Trophoblast cell (in vitro differentiated cells and primary cell): Measurements from ENCODE around the gene IGFL3.

Experiments
- DNase-seq, 2 donors: peaks; one replicate each; pipeline ENCODE4 v3.0.0-alpha.2; 2016
- H2AFZ ChIP-seq: 2 replicates; pipeline ENCODE4 v1.6.1; 2013; ENCODE audit warnings: low read length, moderate library complexity, mild to moderate bottlenecking; ENCODE audit not compliant: insufficient read depth, poor library complexity
- H2AK5ac ChIP-seq: 2 replicates; pipeline ENCODE4 v1.6.1; 2013; ENCODE audit warnings: mild to moderate bottlenecking, low read length
- H2BK120ac ChIP-seq: 2 replicates; pipeline ENCODE4 v1.6.1; 2013; ENCODE audit warnings: low read length, mild to moderate bottlenecking, moderate library complexity; ENCODE audit not compliant: insufficient read depth, poor library complexity
- H2BK12ac ChIP-seq: 2 replicates; pipeline ENCODE4 v1.6.1; 2013; ENCODE audit warnings: mild to moderate bottlenecking, low read length, moderate library complexity
- H2BK5ac ChIP-seq: 2 replicates; pipeline ENCODE4 v1.6.1; 2013; ENCODE audit warnings: low read length, low read depth, moderate library complexity, mild to moderate bottlenecking; ENCODE audit not compliant: poor library complexity
- H3K14ac ChIP-seq: 2 replicates; pipeline ENCODE4 v1.6.1; 2013; ENCODE audit warnings: mild to moderate bottlenecking, low read length
- H3K18ac ChIP-seq: 2 replicates; pipeline ENCODE4 v1.6.1; 2013; ENCODE audit warnings: mild to moderate bottlenecking, low read length
- H3K23ac ChIP-seq: 2 replicates; pipeline ENCODE4 v1.6.1; 2013; ENCODE audit warnings: low read length
- H3K27ac ChIP-seq: 2 replicates; pipeline ENCODE4 v1.5.1; 2013; ENCODE audit warnings: low read depth, mild to moderate bottlenecking, inconsistent platforms, low read length, moderate library complexity
- H3K27me3 ChIP-seq: 2 replicates; pipeline ENCODE4 v1.6.1; 2013; ENCODE audit warnings: inconsistent platforms, mild to moderate bottlenecking, low read length, moderate library complexity; ENCODE audit not compliant: insufficient read depth
- H3K36me3 ChIP-seq, 2 experiments: 1 replicate in 1 of 2; 2 replicates in 1 of 2; pipeline ENCODE4 v1.6.1; 2013; ENCODE audit warnings: low read length in 2 of 2, mild to moderate bottlenecking in 2 of 2, moderate library complexity in 1 of 2; ENCODE audit not compliant: insufficient read depth in 2 of 2, control insufficient read depth in 1 of 2
- H3K4ac ChIP-seq: 2 replicates; pipeline ENCODE4 v1.6.1; 2013; ENCODE audit warnings: low read depth, mild to moderate bottlenecking, low read length, moderate library complexity
- H3K4me1 ChIP-seq, 2 experiments: 1 replicate in 1 of 2; 2 replicates in 1 of 2; pipeline ENCODE4 v1.6.1; 2013; ENCODE audit warnings: low read length in 2 of 2, mild to moderate bottlenecking in 2 of 2, moderate library complexity in 1 of 2; ENCODE audit not compliant: insufficient read depth in 2 of 2, control insufficient read depth in 1 of 2
- H3K4me2 ChIP-seq: 2 replicates; pipeline ENCODE4 v1.6.1; 2013; ENCODE audit warnings: inconsistent platforms, mild to moderate bottlenecking, low read length, moderate library complexity
- H3K4me3 ChIP-seq: 2 replicates; pipeline ENCODE4 v1.5.1; 2013; ENCODE audit warnings: mild to moderate bottlenecking, low read depth, low read length, inconsistent platforms
- H3K79me1 ChIP-seq: one replicate; pipeline ENCODE4 v1.6.1; 2013; ENCODE audit warnings: low read length
- H3K79me2 ChIP-seq: 2 replicates; pipeline ENCODE4 v1.6.1; 2013; ENCODE audit warnings: low read length, mild to moderate bottlenecking; ENCODE audit not compliant: control insufficient read depth, insufficient read depth, poor library complexity
- H3K9ac ChIP-seq: 2 replicates; pipeline ENCODE4 v1.6.1; 2013; ENCODE audit warnings: mild to moderate bottlenecking, low read length
- H3K9me3 ChIP-seq: 2 replicates; pipeline ENCODE4 v1.6.1; 2013; ENCODE audit warnings: low read depth, mild to moderate bottlenecking, control low read depth, inconsistent platforms, low read length; ENCODE audit not compliant: insufficient read depth
- H4K12ac ChIP-seq: 2 replicates; pipeline ENCODE4 v1.6.1; 2013; ENCODE audit warnings: low read depth, mild to moderate bottlenecking, low read length, moderate library complexity
- H4K8ac ChIP-seq: 2 replicates; pipeline ENCODE4 v1.6.1; 2013; ENCODE audit warnings: low read depth, mild to moderate bottlenecking, low read length, moderate library complexity
- H4K91ac ChIP-seq: one replicate; pipeline ENCODE4 v1.6.1; 2013; ENCODE audit warnings: low read depth, mild to moderate bottlenecking, low read length, moderate library complexity
- WGBS: extraction: QIAGEN DNeasy Blood & Tissue Kit; methylation state at CpG from one replicate; pipeline ENCODE4 v1.1.7; 2013; ENCODE audit warnings: missing lambda C conversion rate; ENCODE audit not compliant: insufficient read length, insufficient coverage; ENCODE audit errors: extremely low coverage; 5-methylcytosine and 5-hydroxymethylcytosine counted together

The IGFL3 gene

DNA sequence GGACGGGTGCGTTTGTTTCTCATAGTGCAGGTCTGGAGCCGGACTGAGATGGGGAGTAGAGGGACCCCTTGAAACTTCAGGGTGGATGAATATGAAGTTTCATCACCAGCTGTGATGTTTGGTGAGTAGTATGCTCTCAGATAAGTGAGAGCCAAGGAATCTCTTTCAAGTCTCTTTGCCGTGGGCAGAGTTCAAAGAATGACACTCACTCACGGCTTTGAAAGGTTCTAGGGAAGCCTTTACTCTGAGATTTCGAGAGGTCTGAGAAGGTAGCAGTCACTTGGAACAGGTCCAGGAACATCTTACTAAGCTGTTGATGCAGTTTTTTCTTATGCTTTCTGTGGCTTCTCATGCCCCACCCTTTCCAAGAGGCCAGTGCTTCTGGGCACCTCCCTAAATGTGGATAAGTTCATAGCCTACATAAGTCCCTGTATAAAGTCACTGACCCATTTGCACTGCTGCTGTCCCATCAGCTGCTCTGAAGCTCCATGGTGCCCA, 23.4 kb upstream of the IGFL3 start, which contains the start of gene IGFL2:
Gene IGFL2 (plus strand): TSS at position 448 of the 498 bp plus-strand sequence. CDS start 41 bp downstream, at position 489.
- Histone ChIP-seq H3K79me2 (no peaks in the 10 kb centered on the region), H3K18ac (no peak within 1 kb of the TSS), H2BK5ac (peak within 1 kb of the TSS; percentile 15), H3K4me1 (peaks cover 2 to 3% of the 10 kb centered on the region in 2 experiments), H4K91ac (no peak within 1 kb of the TSS), H3K14ac (peak within 1 kb of the TSS; percentile 34), H3K4me2 (no peak within 1 kb of the TSS), H3K79me1 (peaks cover 2% of the 10 kb centered on the region), H3K27me3 (no peaks in the 10 kb centered on the region), H3K9me3 (peaks cover 2% of the 10 kb centered on the region), H3K9ac (no peak within 1 kb of the TSS), H3K4ac (no peak within 1 kb of the TSS), H4K12ac (no peak within 1 kb of the TSS), H3K4me3 (no peak within 1 kb of the TSS), H2AK5ac (peak within 1 kb of the TSS; percentile 59), H4K8ac (no peak within 1 kb of the TSS), H2BK120ac (no peak within 1 kb of the TSS), H2BK12ac (peak within 1 kb of the TSS; percentile 61), H2AFZ (no peak within 1 kb of the TSS), H3K27ac (no peak within 1 kb of the TSS), H3K23ac (no peak within 1 kb of the TSS), H3K36me3 (no peaks in the 10 kb centered on the region)
- WGBS, result no CpG with 5 or more reads among the region's 6 CpGs
- peak; percentile 72 to 88 for DNase-seq

DNA sequence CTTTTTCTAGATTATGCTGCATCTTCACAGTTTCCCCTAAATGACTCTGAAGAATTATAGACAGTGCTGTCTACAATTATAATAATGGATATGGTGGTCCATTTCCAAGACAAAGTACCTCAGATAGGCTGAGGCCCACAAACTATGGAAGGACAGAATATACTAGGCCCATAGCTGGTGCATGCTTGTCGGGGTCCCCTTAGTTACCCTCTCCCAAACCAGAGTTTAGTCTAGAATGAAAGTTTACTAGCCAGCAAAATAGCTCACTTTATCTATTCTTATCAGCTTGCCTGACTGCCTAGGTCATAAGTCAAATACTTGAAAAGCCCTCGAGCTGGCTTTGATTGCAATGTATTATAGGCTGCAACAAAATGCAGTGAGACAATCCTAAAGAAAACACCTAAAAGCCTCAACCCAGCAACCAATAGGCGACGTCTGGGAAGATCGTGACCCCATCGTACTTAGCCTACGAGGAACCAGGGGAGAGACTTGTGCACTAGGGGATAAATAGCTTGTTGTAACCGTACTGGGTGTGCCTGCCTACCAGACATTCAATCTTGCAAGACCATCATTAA, 22.8 kb upstream of the IGFL3 start:
- Histone ChIP-seq H2BK12ac (no peak overlapping the region), H3K36me3 (no peaks in the 10 kb centered on the region), H3K9me3 (peaks cover 2% of the 10 kb centered on the region), H4K8ac (no peak overlapping the region), H3K4me3 (no peak overlapping the region), H3K79me2 (no peaks in the 10 kb centered on the region), H2BK120ac (no peak overlapping the region), H3K27ac (no peak overlapping the region), H2AK5ac (no peak overlapping the region), H3K4me1 (peaks cover 2 to 3% of the 10 kb centered on the region in 2 experiments), H3K27me3 (no peaks in the 10 kb centered on the region), H3K9ac (no peak overlapping the region), H2AFZ (no peak overlapping the region), H3K23ac (no peak overlapping the region), H3K18ac (no peak overlapping the region), H3K14ac (no peak overlapping the region), H4K91ac (no peak overlapping the region), H4K12ac (no peak overlapping the region), H2BK5ac (no peak overlapping the region), H3K4ac (no peak overlapping the region), H3K79me1 (peaks cover 2% of the 10 kb centered on the region), H3K4me2 (no peak overlapping the region)
- no CpG with 5 or more reads among the region's 8 CpGs for WGBS
- peak; percentile 56 to 80 for DNase-seq

DNA sequence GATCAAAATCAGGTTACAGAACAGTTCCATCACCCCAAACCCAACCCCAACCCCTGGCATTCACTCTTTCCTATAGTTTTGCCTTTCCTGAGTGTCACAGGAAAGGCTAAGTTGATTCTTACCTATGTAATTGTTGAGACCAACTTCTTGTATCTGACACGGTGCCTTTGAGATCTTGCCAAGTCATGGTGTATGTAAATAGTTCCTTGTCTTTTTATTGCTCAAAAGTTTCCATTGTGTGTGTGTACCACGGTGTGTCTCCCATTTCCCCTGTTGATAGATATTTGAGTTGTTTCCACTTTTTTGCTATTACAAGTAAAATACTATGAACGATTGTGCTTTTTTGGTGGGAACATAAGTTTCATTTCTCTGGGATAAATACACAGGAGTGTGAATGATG, 20.3 kb upstream of the IGFL3 start:
- Histone ChIP-seq H3K27ac (no peak overlapping the region), H3K4me3 (no peak overlapping the region), H3K27me3 (no peaks in the 10 kb centered on the region), H2AFZ (no peak overlapping the region), H2BK5ac (no peak overlapping the region), H3K14ac (no peak overlapping the region), H3K36me3 (no peaks in the 10 kb centered on the region), H3K23ac (no peak overlapping the region), H2BK12ac (no peak overlapping the region), H3K79me1 (peaks cover 3% of the 10 kb centered on the region), H2BK120ac (no peak overlapping the region), H3K4ac (no peak overlapping the region), H3K79me2 (no peaks in the 10 kb centered on the region), H3K18ac (no peak overlapping the region), H2AK5ac (no peak overlapping the region), H4K12ac (no peak overlapping the region), H3K4me1 (peaks cover 2 to 3% of the 10 kb centered on the region in 2 experiments), H3K9ac (no peak overlapping the region), H3K4me2 (no peak overlapping the region), H4K91ac (no peak overlapping the region), H3K9me3 (no peaks in the 10 kb centered on the region), H4K8ac (no peak overlapping the region)
- no CpG with 5 or more reads among the region's 3 CpGs for WGBS
- DNase-seq, result no peak

DNA sequence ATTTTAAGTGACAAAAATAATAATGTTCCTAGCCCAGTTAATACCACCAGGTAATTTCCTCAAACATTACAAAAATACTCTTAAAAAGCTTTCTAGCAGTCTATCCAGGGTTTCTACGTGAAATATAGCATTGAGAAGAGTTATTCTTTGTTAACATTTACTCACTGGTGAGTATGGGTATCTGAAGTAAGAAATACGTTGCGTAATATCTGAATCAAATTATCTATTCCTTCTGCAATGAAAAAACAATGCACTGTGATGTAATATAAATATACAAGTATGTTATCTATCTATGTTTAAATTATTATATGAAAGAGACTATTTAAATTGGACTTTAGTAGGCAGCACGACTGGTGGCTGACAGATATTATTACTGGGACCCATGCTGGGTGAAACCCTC, 17.8 kb upstream of the IGFL3 start:
- Histone ChIP-seq H3K9ac (no peak overlapping the region), H2BK120ac (no peak overlapping the region), H2BK5ac (no peak overlapping the region), H3K4me1 (no peaks in the 10 kb centered on the region), H3K36me3 (no peaks in the 10 kb centered on the region), H3K4ac (no peak overlapping the region), H4K12ac (no peak overlapping the region), H3K4me2 (no peak overlapping the region), H3K79me2 (no peaks in the 10 kb centered on the region), H3K4me3 (no peak overlapping the region), H3K9me3 (no peaks in the 10 kb centered on the region), H3K23ac (no peak overlapping the region), H3K27me3 (no peaks in the 10 kb centered on the region), H2AFZ (no peak overlapping the region), H3K14ac (no peak overlapping the region), H3K18ac (no peak overlapping the region), H2BK12ac (no peak overlapping the region), H3K27ac (no peak overlapping the region), H3K79me1 (peaks cover 4% of the 10 kb centered on the region), H4K91ac (no peak overlapping the region), H4K8ac (no peak overlapping the region), H2AK5ac (no peak overlapping the region)
- WGBS, result no CpG with 5 or more reads among the region's 4 CpGs
- peak in 1 of 2 donors; percentile 7 for DNase-seq
